PC-3 (cell line): ENCODE results near the gene TBC1D12. TPM values are rescaled to one million over a fixed set of nuclear protein-coding genes. Genes with fewer than 3 reads are reported as not detected.

Experiments used
- ATAC-seq: fragments of 200-7000 bp; cut with Tn5 transposase; 2 replicates; pipeline ENCODE4 v1.9.1; 2020; ENCODE audit warnings: mild to moderate bottlenecking, moderate library complexity
- BruUV-seq: library from RNA; stranded (reverse); fragments of 400-500 nt; replicated peaks from 2 replicates; lab custom pipeline; 2021; lab: Mats Ljungman, UMichigan
- CTCF ChIA-PET: fragments of 300-600 bp; sonication (Branson Sonifier 250); formaldehyde crosslinking; loops from one replicate; lab custom pipeline; 2022; ENCODE audit warnings: antibody characterized with exemption; lab: Charles Lee
- POLR2A ChIA-PET: fragments of 300-600 bp; sonication (Branson Sonifier 250); formaldehyde crosslinking; loops from one replicate; lab custom pipeline; 2022; ENCODE audit warnings: antibody characterized with exemption; ENCODE audit not compliant: unreplicated experiment; lab: Charles Lee
- DNase-seq: peaks from one replicate; pipeline ENCODE4 v3.0.0-alpha.2; 2015
- H2AFZ ChIP-seq: fragments of 300-600 bp; sonication (generic); 2 replicates; pipeline ENCODE4 v1.6.0; 2016; ENCODE audit warnings: antibody characterized with exemption, low read length
- H3F3A ChIP-seq: fragments of 300-600 bp; sonication (generic); one replicate; pipeline ENCODE4 v1.6.0; 2017; ENCODE audit warnings: antibody characterized with exemption, low read length, control low read depth, mild to moderate bottlenecking; ENCODE audit not compliant: unreplicated experiment
- H3K27ac ChIP-seq: fragments of 300-600 bp; sonication (generic); 2 replicates; pipeline ENCODE4 v1.5.1; 2016; ENCODE audit warnings: mild to moderate bottlenecking, low read length
- H3K27me3 ChIP-seq: fragments of 300-600 bp; sonication (generic); 2 replicates; pipeline ENCODE4 v1.6.1; 2016; ENCODE audit warnings: low read length, mixed read lengths
- H3K36me3 ChIP-seq: fragments of 300-600 bp; sonication (generic); 2 replicates; pipeline ENCODE4 v1.6.1; 2016; ENCODE audit warnings: low read depth, mixed run types, low read length, mixed read lengths
- H3K4me1 ChIP-seq: fragments of 300-600 bp; sonication (generic); 2 replicates; pipeline ENCODE4 v1.5.1; 2016; ENCODE audit warnings: low read length; ENCODE audit not compliant: insufficient read depth
- H3K4me2 ChIP-seq: fragments of 300-600 bp; sonication (generic); 2 replicates; pipeline ENCODE4 v1.6.0; 2016; ENCODE audit warnings: low read length
- H3K4me3 ChIP-seq: fragments of 300-600 bp; sonication (generic); 2 replicates; pipeline ENCODE4 v1.5.1; 2016; ENCODE audit warnings: mild to moderate bottlenecking, low read length, mixed read lengths
- H3K79me2 ChIP-seq: fragments of 300-600 bp; sonication (generic); 2 replicates; pipeline ENCODE4 v1.6.1; 2017; ENCODE audit warnings: low read length, mixed read lengths
- H3K9ac ChIP-seq: fragments of 300-600 bp; sonication (generic); 2 replicates; pipeline ENCODE4 v1.6.0; 2016; ENCODE audit warnings: mild to moderate bottlenecking, low read length
- H3K9me2 ChIP-seq: fragments of 300-600 bp; sonication (generic); replicated peaks from 2 replicates; pipeline ENCODE4 v1.6.1; 2016; ENCODE audit warnings: mixed run types, low read length, mixed read lengths
- H3K9me3 ChIP-seq: fragments of 300-600 bp; sonication (generic); 2 replicates; pipeline ENCODE4 v1.6.1; 2016; ENCODE audit warnings: low read length, mixed read lengths
- H4K20me1 ChIP-seq: fragments of 300-600 bp; sonication (generic); 2 replicates; pipeline ENCODE4 v1.6.1; 2016; ENCODE audit warnings: low read length, mixed read lengths
- EZH2 ChIP-seq: fragments of 300-600 bp; sonication (generic); IDR thresholded peaks from one replicate; pipeline ENCODE4 v1.6.1; 2017; ENCODE audit warnings: antibody characterized with exemption, mild to moderate bottlenecking, low read length; ENCODE audit not compliant: unreplicated experiment
- EZH2phosphoT487 ChIP-seq: fragments of 300-600 bp; sonication (generic); IDR thresholded peaks from 2 replicates; pipeline ENCODE4 v1.6.1; 2018; ENCODE audit warnings: mild to moderate bottlenecking, antibody characterized with exemption, low read length, borderline replicate concordance
- intact Hi-C: fragments of 100-400 bp; cut with micrococcal nuclease; formaldehyde crosslinking; loops from 2 replicates; pipeline ENCODE4 v1.9.0; 2023
- total RNA-seq: library from RNA; depleted of rRNA; stranded (reverse); fragments of >200 nt; gene quantifications from 2 replicates; pipeline ENCODE4 v1.2.3, GENCODE V29; 2014
- TF ChIP-seq, protein P1 (sequence below): fragments of 300-600 bp; sonication (generic); conservative IDR thresholded peaks from 2 replicates; pipeline ENCODE4 v1.5.1; 2017; ENCODE audit warnings: antibody characterized with exemption, low read depth, mild to moderate bottlenecking, low read length

The TBC1D12 gene
- total RNA-seq, 1 experiment from 2014 or later = 4.5 TPM

DNA sequence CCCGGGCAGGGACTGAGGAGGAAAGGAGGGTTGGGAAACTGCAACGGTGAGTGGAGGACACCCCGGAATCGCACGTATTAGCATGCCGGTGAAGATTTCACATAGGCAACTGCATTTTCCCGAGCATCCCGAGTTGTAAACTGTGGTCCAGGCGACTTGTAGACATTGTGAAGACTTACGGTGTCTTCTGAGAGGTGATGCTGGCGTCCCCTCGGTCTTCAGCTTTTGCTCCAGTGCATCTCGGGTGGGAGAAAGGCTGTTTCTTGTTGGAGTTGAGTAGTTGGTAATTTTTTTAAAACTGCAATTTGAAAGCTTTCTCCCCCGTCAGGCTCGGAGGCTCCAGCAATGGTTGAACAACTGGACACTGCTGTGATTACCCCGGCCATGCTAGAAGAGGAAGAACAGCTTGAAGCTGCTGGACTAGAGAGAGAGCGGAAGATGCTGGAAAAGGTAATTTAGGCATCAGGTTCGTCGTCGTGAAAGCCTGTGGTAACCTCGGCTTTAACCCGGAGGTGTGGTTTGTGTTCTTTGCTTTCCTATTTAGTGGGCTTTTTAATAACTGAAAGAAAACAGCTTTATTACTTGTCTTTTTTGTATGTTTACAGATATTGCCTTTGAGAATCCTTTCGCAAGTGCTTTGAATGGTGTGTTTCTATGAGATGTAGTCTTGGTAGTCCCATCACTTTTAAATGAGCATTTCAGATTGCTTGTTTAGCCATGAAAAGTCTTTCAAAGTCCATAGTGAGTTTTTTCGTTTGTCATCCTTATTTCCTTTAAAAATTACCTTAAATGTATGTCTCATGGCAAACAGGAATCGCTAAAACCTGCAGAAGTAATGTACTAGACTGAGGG is 143.9 kb downstream of the TBC1D12 start:
- TF ChIP-seq EZH2 = no peak
- TF ChIP-seq EZH2phosphoT487 = no peak
- TF ChIP-seq, protein P1, sequence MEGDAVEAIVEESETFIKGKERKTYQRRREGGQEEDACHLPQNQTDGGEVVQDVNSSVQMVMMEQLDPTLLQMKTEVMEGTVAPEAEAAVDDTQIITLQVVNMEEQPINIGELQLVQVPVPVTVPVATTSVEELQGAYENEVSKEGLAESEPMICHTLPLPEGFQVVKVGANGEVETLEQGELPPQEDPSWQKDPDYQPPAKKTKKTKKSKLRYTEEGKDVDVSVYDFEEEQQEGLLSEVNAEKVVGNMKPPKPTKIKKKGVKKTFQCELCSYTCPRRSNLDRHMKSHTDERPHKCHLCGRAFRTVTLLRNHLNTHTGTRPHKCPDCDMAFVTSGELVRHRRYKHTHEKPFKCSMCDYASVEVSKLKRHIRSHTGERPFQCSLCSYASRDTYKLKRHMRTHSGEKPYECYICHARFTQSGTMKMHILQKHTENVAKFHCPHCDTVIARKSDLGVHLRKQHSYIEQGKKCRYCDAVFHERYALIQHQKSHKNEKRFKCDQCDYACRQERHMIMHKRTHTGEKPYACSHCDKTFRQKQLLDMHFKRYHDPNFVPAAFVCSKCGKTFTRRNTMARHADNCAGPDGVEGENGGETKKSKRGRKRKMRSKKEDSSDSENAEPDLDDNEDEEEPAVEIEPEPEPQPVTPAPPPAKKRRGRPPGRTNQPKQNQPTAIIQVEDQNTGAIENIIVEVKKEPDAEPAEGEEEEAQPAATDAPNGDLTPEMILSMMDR = no peak
- peak overlapping the region; percentile 81 for H3K4me2 ChIP-seq
- POLR2A ChIA-PET = no interaction called here
- CTCF ChIA-PET = interaction anchor here (0.6 kb wide), 1 partner anchor 46 kb away, joined by 4 read pairs; no protein-coding TSS in a partner anchor
- BruUV-seq = TSS peak; percentile 54
- H3K27me3 ChIP-seq = no peaks in the 10 kb centered on the region
- H3K4me1 ChIP-seq = peaks cover 14% of the 10 kb centered on the region
- peaks cover 38% of the 10 kb centered on the region for H3K79me2 ChIP-seq
- H2AFZ ChIP-seq = peak overlapping the region; percentile 77
- peak overlapping the region; percentile 94 for H3K4me3 ChIP-seq
- peak; percentile 35 for ATAC-seq
- no peaks in the 10 kb centered on the region for H3F3A ChIP-seq
- H3K9me2 ChIP-seq = no peaks in the 10 kb centered on the region
- no peaks in the 10 kb centered on the region for H3K9me3 ChIP-seq
- peaks cover 16% of the 10 kb centered on the region; the same call in 1 of the 2 replicates for H4K20me1 ChIP-seq
- peaks cover 4% of the 10 kb centered on the region; the same call in 1 of the 2 replicates for H3K36me3 ChIP-seq
- H3K27ac ChIP-seq = peak overlapping the region; percentile 52
- peak overlapping the region; percentile 99 for H3K9ac ChIP-seq
- DNase-seq = peak; percentile 18
- intact Hi-C loops = no loop called here

DNA sequence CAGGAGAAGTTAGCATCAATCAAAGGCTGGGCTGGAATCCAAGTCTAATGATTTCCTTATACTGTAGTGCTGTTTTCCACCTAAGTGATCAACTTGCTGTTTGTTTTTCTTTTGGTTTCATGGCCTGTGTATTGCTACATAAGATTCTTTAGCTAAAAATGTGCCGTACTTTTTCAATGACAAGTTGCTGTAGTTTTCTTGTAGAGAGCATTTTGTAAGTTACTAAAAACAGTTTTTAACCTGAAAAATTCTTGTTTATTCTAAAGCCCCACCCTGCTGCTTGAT is 144.5 kb downstream of the TBC1D12 start:
- H3K4me3 ChIP-seq = peak overlapping the region; percentile 94

More for the DNA sequence above, 144.5 kb downstream of the TBC1D12 start:
- no peaks in the 10 kb centered on the region for H3K9me2 ChIP-seq
- peaks cover 14% of the 10 kb centered on the region for H3K4me1 ChIP-seq
- H3K9me3 ChIP-seq = no peaks in the 10 kb centered on the region
- peaks cover 16% of the 10 kb centered on the region; the same call in 1 of the 2 replicates for H4K20me1 ChIP-seq
- peak overlapping the region; percentile 99 for H3K9ac ChIP-seq
- no peak for DNase-seq
- H2AFZ ChIP-seq = peak overlapping the region; percentile 77; the same call in 1 of the 2 replicates
- peaks cover 38% of the 10 kb centered on the region for H3K79me2 ChIP-seq
- H3K27ac ChIP-seq = no peak overlapping the region
- ChIA-PET CTCF (no interaction called here), POLR2A (no interaction called here)
- no TSS peak for BruUV-seq
- peak overlapping the region; percentile 81 for H3K4me2 ChIP-seq
- no peaks in the 10 kb centered on the region for H3K27me3 ChIP-seq
- intact Hi-C loops = no loop called here
- H3F3A ChIP-seq = no peaks in the 10 kb centered on the region
- no peak for ATAC-seq
- TF ChIP-seq EZH2 = no peak
- TF ChIP-seq EZH2phosphoT487 = no peak
- TF ChIP-seq, protein P1 = no peak
- peaks cover 4% of the 10 kb centered on the region; the same call in 1 of the 2 replicates for H3K36me3 ChIP-seq
